Measurements from ENCODE around the gene MYEF2.
A peak's percentile ranks its signal among the peaks of the same experiment; 100 is the strongest.

MYEF2 gene

GRCh38 chr15:48145923-48146322, 32.2 kb downstream of the MYEF2 start:
- DNase-seq (ENCODE audit: low spot score), result no peak

- no peak for DNase-seq (ENCODE audit: low spot score)
Measured at GRCh38 chr15:48144889-48145288, 33.2 kb downstream of the MYEF2 start.

- DNase-seq (ENCODE audit: low spot score), result no peak
Measured at GRCh38 chr15:48143856-48144255, 34.2 kb downstream of the MYEF2 start.

GRCh38 chr15:48132874-48133273, 45.2 kb downstream of the MYEF2 start:
- DNase-seq (ENCODE audit: low spot score), result no peak

GRCh38 chr15:48131324-48131723, 46.8 kb downstream of the MYEF2 start:
- DNase-seq (ENCODE audit: low spot score), result no peak

GRCh38 chr15:48126667-48127355, 51.3 kb downstream of the MYEF2 start:
- no peak for DNase-seq (ENCODE audit: low spot score)

GRCh38 chr15:48121849-48122248, 56.2 kb downstream of the MYEF2 start:
- DNase-seq (ENCODE audit: low spot score), result no peak

GRCh38 chr15:48120745-48121144, 57.4 kb downstream of the MYEF2 start, which contains the start of gene SLC24A5:
Gene SLC24A5 (plus strand): TSS chr15:48120990. CDS start chr15:48121045, 55 bp downstream.
- DNase-seq (ENCODE audit: low spot score), result no peak

- DNase-seq (ENCODE audit: low spot score), result no peak
Measured at GRCh38 chr15:48119277-48119676, 58.8 kb downstream of the MYEF2 start.

- no peak for DNase-seq (ENCODE audit: low spot score)
Measured at GRCh38 chr15:48112242-48112641, 65.9 kb downstream of the MYEF2 start.

GRCh38 chr15:48109856-48110531, 68.1 kb downstream of the MYEF2 start:
- DNase-seq (ENCODE audit: low spot score), result no peak

- DNase-seq (ENCODE audit: low spot score), result no peak
Measured at GRCh38 chr15:48109212-48109611, 68.9 kb downstream of the MYEF2 start.

- no peak for DNase-seq (ENCODE audit: low spot score)
Measured at GRCh38 chr15:48105936-48106335, 72.2 kb downstream of the MYEF2 start.

- no peak for DNase-seq (ENCODE audit: low spot score)
Measured at GRCh38 chr15:48103647-48104046, 74.4 kb downstream of the MYEF2 start.

GRCh38 chr15:48102167-48102566, 75.9 kb downstream of the MYEF2 start:
- no peak for DNase-seq (ENCODE audit: low spot score)

- no peak for DNase-seq (ENCODE audit: low spot score)
Measured at GRCh38 chr15:48101376-48101961, 76.6 kb downstream of the MYEF2 start.

GRCh38 chr15:48097264-48097663, 80.8 kb downstream of the MYEF2 start:
- DNase-seq (ENCODE audit: low spot score), result no peak

- DNase-seq (ENCODE audit: low spot score), result peak; percentile 68
Measured at GRCh38 chr15:48096813-48097212, 81.3 kb downstream of the MYEF2 start.

GRCh38 chr15:48096355-48096786, 81.7 kb downstream of the MYEF2 start:
- DNase-seq (ENCODE audit: low spot score), result no peak

GRCh38 chr15:48091522-48091921, 86.6 kb downstream of the MYEF2 start:
- DNase-seq (ENCODE audit: low spot score), result no peak

GRCh38 chr15:48090666-48091065, 87.4 kb downstream of the MYEF2 start:
- DNase-seq (ENCODE audit: low spot score), result no peak

GRCh38 chr15:48090115-48090514, 88.0 kb downstream of the MYEF2 start:
- no peak for DNase-seq (ENCODE audit: low spot score)

- no peak for DNase-seq (ENCODE audit: low spot score)
Measured at GRCh38 chr15:48089702-48090101, 88.4 kb downstream of the MYEF2 start.

Data from AG08396 (cell line).